Measurements from ENCODE around the gene GLS2. TPM values are rescaled to one million over a fixed set of nuclear protein-coding genes. Genes with fewer than 3 reads are reported as not detected.
"Not testable (repeated sequence)": the region's sequence is repeated elsewhere in the genome, so short reads cannot be mapped to it uniquely, and the experiment has no call there.

The GLS2 gene
- total RNA-seq, 1 donor from 2014 or later = not detected

DNA sequence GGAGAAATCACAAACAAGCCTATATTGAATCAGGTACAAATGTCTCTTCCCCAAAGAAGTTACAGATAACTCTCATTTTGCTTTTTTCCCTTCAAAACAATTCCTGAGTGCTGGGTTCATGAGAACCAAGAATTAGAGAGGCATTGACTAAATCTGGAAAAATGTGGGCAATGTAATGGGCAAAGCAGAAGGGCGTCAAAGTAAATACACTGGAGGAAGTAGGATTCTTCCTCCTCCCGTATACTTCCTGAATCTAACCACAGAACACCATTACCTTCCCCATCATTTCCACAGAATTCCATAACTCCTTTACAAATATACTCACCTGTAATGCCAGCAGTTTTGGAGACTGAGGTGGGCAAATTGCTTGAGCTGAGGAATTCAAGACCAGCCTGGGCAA lies 30.6 kb upstream of the GLS2 start:
- no peak for DNase-seq (ENCODE audit: extremely low spot score, unreplicated experiment)
- no peak overlapping the region for H3K4me3 Mint-ChIP-seq (ENCODE audit: unreplicated experiment)
- H3K27ac Mint-ChIP-seq (ENCODE audit: unreplicated experiment) = peak overlapping the region; percentile 56
- H3K9me3 Mint-ChIP-seq (ENCODE audit: unreplicated experiment) = no peaks in the 10 kb centered on the region
- H3K4me1 Mint-ChIP-seq (ENCODE audit: unreplicated experiment) = peaks cover 42% of the 10 kb centered on the region
- peaks cover under 1% of the 10 kb centered on the region for H3K27me3 Mint-ChIP-seq (ENCODE audit: unreplicated experiment)
- H3K36me3 Mint-ChIP-seq (ENCODE audit: unreplicated experiment) = no peaks in the 10 kb centered on the region
- TF ChIP-seq, protein P1, sequence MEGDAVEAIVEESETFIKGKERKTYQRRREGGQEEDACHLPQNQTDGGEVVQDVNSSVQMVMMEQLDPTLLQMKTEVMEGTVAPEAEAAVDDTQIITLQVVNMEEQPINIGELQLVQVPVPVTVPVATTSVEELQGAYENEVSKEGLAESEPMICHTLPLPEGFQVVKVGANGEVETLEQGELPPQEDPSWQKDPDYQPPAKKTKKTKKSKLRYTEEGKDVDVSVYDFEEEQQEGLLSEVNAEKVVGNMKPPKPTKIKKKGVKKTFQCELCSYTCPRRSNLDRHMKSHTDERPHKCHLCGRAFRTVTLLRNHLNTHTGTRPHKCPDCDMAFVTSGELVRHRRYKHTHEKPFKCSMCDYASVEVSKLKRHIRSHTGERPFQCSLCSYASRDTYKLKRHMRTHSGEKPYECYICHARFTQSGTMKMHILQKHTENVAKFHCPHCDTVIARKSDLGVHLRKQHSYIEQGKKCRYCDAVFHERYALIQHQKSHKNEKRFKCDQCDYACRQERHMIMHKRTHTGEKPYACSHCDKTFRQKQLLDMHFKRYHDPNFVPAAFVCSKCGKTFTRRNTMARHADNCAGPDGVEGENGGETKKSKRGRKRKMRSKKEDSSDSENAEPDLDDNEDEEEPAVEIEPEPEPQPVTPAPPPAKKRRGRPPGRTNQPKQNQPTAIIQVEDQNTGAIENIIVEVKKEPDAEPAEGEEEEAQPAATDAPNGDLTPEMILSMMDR (IDR thresholded peaks at IDR 0.05) = no peak

DNA sequence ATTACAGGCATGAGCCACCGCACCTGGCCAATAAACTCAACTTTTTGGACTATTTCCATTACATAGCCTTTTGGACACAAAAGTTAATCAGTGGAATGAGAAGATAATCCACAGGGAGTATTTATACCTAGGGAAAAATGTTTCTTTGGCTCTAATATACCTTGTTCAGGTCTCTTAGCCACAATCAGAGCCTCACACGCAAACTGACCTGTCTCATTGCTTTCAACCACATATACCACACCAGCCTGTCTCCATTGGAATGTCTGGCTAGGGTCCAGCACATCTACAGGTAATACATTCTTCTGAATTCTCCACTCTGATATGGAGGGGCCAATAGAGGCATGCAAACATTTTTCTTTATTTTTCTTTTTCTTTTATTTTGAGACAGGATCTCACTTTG lies 29.9 kb upstream of the GLS2 start:
- Mint-ChIP-seq H3K27ac (ENCODE audit: unreplicated experiment) (peak overlapping the region; percentile 56), H3K27me3 (ENCODE audit: unreplicated experiment) (peaks cover 1% of the 10 kb centered on the region), H3K9me3 (ENCODE audit: unreplicated experiment) (no peaks in the 10 kb centered on the region), H3K4me1 (ENCODE audit: unreplicated experiment) (peaks cover 35% of the 10 kb centered on the region), H3K36me3 (ENCODE audit: unreplicated experiment) (no peaks in the 10 kb centered on the region), H3K4me3 (ENCODE audit: unreplicated experiment) (no peak overlapping the region)
- no peak for DNase-seq (ENCODE audit: extremely low spot score, unreplicated experiment)
- TF ChIP-seq, protein P1 (IDR thresholded peaks at IDR 0.05) = no peak

DNA sequence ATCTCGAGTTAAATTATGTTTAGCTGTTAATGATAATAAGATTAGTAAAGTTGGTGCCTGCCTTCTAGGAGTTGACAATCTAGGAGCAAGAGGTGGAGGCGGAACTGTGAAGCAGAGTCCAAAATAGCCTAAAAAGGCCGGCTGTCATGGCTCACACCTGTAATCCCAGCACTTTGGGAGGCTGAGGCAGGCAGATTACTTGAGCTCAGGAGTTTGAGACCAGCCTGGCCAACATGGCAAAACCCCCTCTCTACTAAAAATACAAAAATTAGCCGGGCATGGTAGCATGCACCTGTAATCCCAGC lies 26.0 kb upstream of the GLS2 start:
- not testable (repeated sequence) for H3K4me1 Mint-ChIP-seq (ENCODE audit: unreplicated experiment); H3K27ac Mint-ChIP-seq (ENCODE audit: unreplicated experiment); H3K36me3 Mint-ChIP-seq (ENCODE audit: unreplicated experiment); H3K4me3 Mint-ChIP-seq (ENCODE audit: unreplicated experiment); DNase-seq (ENCODE audit: extremely low spot score, unreplicated experiment); H3K9me3 Mint-ChIP-seq (ENCODE audit: unreplicated experiment)
- peaks cover 19% of the 10 kb centered on the region for H3K27me3 Mint-ChIP-seq (ENCODE audit: unreplicated experiment)

DNA sequence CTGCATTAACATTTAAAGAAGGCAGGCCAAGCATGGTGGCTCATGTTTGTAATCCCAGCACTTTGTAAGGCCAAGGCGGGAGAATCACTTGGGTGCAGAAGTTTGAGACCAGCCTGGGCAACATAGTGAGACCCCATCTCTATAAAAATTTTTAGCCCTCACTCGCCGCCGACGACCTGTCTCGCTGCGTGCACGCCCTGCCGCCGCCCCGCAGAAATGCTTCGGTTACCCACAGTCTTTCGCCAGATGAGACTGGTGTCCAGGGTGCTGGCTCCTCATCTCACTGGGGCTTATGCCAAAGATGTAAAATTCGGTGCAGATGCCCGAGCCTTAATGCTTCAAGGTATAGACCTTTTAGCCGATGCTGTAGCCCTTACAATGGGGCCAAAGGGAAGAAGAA lies 22.8 kb upstream of the GLS2 start:
- DNase-seq (ENCODE audit: extremely low spot score, unreplicated experiment) = no peak
- H3K27me3 Mint-ChIP-seq (ENCODE audit: unreplicated experiment) = peaks cover 19% of the 10 kb centered on the region
- no peaks in the 10 kb centered on the region for H3K36me3 Mint-ChIP-seq (ENCODE audit: unreplicated experiment)
- no peaks in the 10 kb centered on the region for H3K4me1 Mint-ChIP-seq (ENCODE audit: unreplicated experiment)
- H3K27ac Mint-ChIP-seq (ENCODE audit: unreplicated experiment) = no peak overlapping the region
- no peaks in the 10 kb centered on the region for H3K9me3 Mint-ChIP-seq (ENCODE audit: unreplicated experiment)
- TF ChIP-seq, protein P1 (IDR thresholded peaks at IDR 0.05) = no peak
- H3K4me3 Mint-ChIP-seq (ENCODE audit: unreplicated experiment) = no peak overlapping the region

DNA sequence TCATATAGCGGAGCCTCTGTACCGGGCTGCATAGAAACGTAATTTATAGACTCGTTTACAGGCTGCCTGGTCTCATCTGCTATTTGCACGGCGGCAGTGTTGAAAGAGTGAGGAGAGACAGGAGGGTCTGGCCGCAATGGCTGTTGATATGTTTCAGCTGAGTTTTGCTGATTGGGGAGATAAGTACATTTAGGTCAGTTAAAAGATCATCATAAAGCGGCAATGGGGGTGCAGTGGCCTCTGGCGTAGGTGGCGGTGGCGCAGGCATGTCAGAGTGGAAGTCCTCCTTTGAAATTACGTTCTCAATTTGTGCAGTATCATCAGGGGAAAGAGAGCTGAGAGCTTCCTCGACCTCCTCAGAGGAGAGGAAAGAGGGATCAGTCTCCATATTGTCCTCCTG lies 11.9 kb upstream of the GLS2 start:
- DNase-seq (ENCODE audit: extremely low spot score, unreplicated experiment); H3K27me3 Mint-ChIP-seq (ENCODE audit: unreplicated experiment); H3K36me3 Mint-ChIP-seq (ENCODE audit: unreplicated experiment); H3K27ac Mint-ChIP-seq (ENCODE audit: unreplicated experiment); H3K4me1 Mint-ChIP-seq (ENCODE audit: unreplicated experiment); H3K4me3 Mint-ChIP-seq (ENCODE audit: unreplicated experiment); H3K9me3 Mint-ChIP-seq (ENCODE audit: unreplicated experiment): not testable (repeated sequence)

DNA sequence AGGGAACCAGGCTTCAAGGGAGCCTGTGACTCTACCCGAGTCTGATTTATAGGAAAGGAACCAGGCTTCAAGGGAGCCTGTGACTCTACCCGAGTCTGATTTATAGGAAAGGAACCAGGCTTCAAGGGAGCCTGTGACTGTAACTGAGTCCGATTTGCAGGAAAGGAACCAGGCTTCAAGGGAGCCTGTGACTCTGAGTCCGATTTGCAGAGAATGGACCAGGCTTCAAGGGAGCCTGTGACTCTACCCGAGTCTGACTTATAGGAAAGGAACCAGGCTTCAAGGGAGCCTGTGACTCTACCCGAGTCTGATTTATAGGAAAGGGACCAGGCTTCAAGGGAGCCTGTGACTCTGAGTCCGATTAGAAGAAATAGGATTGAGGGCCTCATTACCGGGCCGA lies 11.5 kb upstream of the GLS2 start:
- H3K36me3 Mint-ChIP-seq (ENCODE audit: unreplicated experiment); DNase-seq (ENCODE audit: extremely low spot score, unreplicated experiment); H3K9me3 Mint-ChIP-seq (ENCODE audit: unreplicated experiment); H3K4me1 Mint-ChIP-seq (ENCODE audit: unreplicated experiment); H3K4me3 Mint-ChIP-seq (ENCODE audit: unreplicated experiment); H3K27ac Mint-ChIP-seq (ENCODE audit: unreplicated experiment); H3K27me3 Mint-ChIP-seq (ENCODE audit: unreplicated experiment): not testable (repeated sequence)

DNA sequence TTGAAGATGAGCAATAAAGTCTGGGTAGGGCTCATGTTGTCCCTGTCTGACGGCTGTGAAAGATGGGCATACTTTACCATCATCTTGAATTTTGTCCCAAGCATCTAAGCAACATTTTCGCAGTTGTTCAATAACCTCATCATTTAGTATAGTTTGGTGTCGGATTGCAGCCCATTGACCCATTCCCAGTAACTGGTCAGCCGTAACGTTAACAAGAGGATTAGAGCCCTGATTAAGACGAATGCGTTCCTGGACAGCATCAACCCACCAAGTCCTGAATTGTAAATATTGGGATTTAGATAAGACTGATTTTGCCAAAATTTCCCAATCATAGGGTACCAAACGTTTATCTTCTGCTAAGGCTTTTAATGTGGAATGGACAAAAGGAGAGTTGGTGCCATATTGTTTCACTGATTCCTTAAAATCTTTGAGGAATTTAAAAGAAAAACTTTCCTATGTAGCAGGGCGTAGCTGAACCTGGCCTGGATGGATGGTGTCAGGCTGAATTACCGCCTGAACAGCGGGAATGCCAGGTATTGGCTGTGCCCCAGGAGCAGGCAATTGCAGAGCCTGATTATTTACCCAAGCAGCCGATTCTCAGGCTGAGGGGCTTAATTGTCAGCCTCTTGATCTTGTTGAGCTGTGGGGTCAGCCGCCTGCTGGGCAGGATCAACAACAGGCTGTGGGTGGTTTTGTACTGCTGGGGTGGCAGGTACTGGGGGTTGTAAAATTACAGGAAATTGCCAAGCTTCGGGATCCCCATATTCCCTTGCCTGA lies 10.4 kb upstream of the GLS2 start:
- H3K4me3 Mint-ChIP-seq (ENCODE audit: unreplicated experiment); H3K9me3 Mint-ChIP-seq (ENCODE audit: unreplicated experiment); H3K27ac Mint-ChIP-seq (ENCODE audit: unreplicated experiment); H3K27me3 Mint-ChIP-seq (ENCODE audit: unreplicated experiment); H3K4me1 Mint-ChIP-seq (ENCODE audit: unreplicated experiment); H3K36me3 Mint-ChIP-seq (ENCODE audit: unreplicated experiment); DNase-seq (ENCODE audit: extremely low spot score, unreplicated experiment): not testable (repeated sequence)

Data from osteocyte (in vitro differentiated cells).